Measurements from ENCODE around the gene RNF112.
"Not testable (repeated sequence)": the region's sequence is repeated elsewhere in the genome, so short reads cannot be mapped to it uniquely, and the experiment has no call there.

Gene RNF112

DNA sequence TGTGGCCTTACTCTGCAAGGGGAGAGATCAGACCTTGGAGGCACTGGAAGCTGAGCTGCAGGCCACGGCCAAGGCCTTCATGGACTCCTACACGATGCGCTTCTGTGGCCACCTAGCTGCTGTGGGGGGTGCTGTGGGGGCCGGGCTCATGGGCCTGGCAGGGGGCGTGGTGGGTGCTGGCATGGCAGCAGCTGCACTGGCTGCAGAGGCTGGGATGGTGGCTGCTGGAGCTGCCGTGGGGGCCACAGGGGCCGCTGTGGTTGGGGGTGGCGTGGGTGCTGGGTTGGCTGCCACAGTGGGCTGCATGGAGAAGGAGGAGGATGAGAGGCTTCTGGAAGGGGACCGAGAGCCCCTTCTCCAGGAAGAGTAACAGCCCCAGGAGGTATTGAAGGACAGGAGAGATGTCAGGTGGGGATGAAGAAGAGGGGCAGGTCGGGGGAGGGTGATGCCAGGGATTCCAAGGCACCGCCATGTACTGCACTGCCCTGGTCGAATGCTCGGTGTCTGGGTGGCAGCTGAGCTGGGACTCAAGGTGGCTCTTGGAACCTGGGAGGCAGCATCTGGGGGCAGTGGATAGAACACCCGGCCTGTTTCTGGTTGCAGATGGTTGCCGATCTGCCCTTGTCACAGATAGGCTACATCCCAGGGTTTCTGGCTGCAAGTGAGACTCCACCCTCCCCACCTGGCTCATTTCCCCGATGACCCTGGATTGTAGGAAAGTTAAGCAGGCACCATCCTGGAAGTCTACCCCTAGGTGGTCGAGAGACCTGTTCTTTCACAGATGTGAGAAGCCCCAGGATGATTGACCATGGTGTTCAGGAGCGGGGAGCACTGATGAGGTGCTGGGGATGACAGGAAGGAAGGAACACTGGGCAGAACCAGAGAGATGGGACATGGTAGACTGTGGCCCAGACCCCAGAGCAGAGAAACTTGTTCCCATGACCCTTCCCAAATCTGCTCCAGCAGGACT lies 5.1 kb downstream of the RNF112 start:
- DNase-seq, result no peak

DNA sequence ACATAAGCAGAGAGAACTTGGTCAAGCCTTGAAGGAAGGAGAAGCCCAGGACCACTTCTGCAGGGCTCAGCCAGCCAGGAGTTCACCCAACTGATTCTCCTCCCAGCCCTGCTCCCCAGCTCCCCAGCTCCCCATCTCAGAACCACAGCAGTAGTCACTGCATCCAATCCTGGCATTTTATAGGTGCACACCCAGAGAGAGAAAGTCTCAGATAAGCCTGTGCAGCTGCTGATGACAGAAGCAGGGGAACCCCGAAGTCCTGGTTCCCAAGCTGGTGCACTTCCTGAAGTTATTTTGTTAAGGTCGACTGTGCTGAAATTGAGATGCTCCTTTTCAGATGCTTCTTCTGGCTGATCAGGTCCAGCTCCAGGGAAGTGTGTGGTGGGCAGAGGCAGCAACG lies 6.6 kb downstream of the RNF112 start:
- DNase-seq, result no peak

DNA sequence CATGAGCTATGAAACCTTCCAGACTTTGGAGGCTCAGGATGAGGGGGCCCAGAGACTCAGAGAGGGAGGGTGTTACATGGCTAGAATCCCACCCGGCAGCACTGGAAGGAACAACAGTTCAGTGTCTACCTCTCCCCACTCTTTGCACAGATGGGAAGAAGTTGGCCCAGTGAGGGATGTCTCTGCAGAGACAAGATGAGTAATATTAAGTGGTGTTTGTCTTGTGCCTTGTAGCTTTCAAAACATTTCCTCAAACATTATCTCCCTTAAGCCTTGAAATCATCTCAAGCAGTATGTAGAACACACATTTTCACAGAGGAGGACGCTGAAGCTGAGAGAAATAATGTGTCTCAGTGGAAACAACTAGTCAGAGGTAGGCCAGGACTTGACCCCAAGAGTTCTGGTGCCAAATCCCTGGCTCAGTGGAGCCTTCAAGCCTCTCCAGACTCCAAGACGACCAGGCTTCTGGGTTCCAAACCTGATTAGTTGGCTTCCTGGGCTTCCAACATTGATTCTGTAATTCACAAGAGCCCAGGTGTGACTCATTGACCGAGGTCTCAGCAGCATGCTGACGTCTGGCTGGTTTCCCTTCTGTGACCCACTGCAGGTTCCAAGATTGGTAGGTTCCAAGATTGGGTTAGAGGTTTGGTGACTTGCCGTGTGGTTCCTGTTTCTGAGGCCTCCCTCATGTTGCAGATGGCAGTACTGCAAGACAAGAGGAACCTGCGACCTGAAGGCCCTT lies 7.4 kb downstream of the RNF112 start:
- DNase-seq, result peak in 1 of 2 experiments; percentile 47

DNA sequence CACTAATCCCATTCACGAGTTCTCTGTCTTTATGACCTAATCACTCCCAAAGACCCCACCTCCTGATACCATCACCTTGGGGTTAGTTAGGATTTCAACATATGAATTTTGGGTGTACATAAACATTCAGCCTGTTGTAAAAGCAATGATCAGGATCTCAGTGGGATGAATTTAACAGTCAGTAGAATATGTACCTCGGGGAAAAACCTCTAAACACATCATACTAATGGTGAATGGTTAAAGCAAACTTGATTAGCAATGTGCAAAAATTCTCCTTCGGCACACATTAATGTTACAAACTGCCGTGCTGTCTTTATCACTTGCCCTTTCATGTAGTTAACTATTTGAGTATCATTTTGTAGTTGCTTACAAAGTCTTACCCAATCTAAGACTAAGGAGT lies 10.2 kb downstream of the RNF112 start:
- no peak for DNase-seq

DNA sequence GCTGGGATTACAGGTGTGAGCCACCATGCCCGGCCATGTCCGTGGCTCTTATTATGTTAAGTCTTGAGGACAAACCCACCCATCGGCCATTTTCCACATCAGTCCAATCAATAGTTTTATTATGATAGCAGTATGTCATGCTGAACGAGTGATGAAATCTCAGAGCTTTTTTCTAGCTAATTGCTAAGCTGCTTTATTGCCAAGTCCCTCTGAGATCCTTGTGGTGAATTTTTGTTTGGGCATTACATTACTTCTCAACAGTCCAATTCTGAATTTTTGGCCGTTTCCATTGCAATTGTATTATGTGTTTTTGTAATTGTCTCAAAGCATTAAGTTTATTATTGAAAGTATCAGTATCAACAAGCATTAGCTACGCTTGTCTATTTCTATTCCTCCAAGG lies 10.9 kb downstream of the RNF112 start:
- no peak for DNase-seq

DNA sequence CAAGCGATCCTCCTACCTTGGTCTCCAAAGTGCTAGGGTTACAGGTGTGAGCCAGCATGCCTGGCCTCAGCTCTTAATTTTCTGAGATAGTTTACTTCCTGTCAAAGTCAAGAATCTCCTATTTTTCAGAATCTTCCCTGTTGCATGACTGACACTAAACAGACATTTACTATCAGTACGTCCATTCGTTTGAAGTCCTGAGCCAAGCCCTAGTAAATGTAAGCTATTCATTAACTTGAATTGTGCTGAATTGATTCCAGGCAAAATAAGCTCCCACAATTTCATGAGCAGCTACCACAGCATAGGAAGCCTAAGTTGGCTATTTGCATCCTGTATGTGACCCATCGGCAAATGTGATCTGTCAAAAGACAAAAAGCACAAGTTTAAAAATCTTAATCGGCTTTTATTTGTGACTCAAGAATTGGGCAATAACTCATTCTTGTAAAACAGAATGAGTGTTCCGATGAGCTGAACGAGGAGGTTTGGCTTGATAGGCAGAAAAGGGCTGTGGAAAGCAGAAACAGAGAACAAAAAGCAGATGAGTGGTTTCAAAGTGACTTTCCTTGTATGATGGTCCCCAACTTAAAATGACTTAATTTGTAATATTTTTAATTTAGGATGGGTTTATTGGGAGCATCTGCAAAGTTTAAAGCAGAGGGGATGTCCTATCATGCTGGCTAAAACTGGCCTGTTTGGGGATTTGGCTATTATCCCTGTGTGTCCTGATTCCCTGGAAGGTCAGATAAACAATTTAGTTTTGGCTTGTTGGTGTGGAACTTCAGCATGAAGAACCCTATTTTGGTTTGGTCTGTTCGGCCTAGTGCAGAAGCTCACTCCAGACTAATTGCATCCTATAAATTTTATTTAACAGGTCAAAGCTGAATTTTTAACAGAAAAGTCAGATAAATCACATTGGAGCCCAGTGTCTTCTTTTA lies 14.2 kb downstream of the RNF112 start:
- no peak for DNase-seq

DNA sequence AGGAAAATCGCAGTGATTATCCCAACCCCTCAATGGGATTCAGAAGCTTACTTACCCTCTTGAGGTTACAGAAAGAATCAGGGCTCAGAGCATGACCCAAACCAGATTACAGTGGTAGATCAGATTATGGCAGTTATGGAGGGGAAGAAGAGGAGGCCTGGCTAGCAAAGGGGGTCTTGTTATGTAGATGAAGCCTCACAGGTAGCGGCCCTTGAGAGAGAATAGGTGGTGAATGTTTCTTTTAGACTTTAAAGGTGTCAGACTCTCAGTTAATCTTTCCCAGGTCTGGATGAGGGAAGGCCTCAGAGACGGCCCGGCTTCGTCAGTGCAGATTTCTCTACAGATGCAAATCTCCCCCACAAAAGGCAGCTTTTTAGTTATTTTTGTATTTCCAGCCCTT lies 15.6 kb downstream of the RNF112 start:
- no peak for DNase-seq

DNA sequence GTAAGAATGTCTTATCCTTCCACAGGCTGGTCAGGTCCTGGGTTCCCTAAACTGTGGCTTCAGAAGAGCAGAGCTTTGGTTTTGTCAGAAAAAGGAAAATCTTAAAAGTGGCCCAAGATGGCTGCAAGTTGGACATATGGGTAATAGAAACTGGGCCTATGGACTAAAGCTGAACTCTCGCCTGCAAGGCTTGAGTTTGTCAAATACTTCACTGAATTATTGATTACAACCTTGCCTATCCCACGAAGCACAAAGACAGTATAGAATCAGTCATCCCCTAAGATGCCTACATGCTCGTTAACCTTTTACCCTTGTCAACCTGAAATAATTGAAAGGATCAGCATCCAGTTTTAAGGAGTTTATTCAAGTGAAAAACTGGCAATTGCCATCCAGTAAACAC lies 20.7 kb downstream of the RNF112 start:
- no peak for DNase-seq

DNA sequence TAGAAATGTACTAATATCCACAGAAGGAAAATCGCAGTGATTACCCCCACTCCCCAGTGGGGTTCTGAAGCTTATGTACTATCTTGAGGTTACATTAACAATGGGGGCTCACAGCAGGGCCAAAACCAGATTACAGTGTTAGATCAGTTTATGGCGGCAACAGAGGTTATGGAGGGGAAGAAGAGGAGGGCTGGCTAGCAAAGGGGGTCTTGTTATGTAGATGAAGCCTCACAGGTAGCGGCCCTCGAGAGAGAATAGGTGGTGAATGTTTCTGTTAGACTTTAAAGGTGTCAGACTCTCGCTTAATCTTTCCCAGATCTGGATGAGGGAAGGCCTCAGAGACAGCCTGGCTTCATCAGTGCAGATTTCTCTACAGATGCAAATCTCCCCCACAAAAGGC lies 22.2 kb downstream of the RNF112 start:
- DNase-seq, result no peak

DNA sequence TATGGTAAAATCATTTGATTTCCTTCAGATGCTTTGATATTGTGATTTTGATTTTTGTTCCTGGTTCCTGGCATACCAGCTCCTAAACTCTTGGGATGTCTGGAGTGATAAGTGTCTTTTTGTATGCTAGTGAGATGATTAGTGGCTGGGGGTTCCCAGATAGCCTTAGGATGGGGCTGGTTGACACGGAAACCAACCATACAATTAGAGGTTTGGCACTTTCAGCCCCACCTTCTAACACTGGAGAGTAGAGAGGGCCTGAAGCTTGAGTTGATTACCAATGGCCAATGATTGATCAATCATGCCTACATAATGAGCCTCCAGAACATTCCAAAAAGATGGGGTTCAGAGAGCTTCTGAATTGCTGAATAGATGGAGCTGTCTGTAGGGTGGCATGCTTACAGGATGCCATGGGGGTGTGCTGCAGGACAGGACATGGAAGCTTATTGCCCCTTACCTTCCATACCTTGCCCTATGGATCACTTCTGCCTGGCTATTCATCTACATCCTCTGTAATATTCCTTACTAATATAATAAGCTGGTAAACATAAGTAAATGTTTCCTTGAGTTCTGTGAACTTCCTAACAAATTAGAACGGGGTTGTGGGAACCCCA lies 22.8 kb downstream of the RNF112 start:
- DNase-seq, result no peak

DNA sequence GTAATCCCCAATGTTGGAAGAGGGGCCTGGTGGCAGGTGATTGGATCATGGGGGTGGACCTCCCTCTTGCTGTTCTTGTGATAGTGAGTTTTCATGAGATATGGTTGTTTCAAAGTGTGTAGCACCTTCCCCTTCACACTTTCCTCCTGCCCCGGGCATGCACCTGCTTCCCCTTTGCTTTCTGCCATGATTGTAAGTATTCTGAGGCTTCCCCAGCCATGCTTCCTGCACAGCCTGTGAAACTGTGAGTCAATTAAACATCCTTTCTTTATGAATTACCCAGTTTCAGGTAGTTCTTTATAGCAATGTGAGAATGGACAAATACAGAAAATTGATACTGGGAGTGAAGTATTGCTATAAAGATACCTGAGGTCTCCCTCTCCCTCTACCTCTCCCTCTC lies 29.4 kb downstream of the RNF112 start:
- no peak for DNase-seq

DNA sequence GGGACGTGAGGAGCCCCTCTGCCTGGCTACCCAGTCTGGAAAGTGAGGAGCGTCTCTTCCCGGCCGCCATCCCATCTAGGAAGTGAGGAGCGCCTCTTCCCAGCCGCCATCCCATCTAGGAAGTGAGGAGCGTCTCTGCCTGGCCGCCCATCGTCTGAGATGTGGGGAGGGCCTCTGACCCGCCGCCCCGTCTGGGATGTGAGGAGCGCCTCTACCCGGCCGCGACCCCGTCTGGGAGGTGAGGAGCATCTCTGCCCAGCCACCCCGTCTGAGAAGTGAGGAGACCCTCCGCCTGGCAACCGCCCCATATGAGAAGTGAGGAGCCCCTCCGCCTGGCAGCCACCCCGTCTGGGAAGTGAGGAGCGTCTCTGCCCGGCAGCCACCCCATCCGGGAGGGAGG lies 30.3 kb downstream of the RNF112 start:
- not testable (repeated sequence) for DNase-seq

DNA sequence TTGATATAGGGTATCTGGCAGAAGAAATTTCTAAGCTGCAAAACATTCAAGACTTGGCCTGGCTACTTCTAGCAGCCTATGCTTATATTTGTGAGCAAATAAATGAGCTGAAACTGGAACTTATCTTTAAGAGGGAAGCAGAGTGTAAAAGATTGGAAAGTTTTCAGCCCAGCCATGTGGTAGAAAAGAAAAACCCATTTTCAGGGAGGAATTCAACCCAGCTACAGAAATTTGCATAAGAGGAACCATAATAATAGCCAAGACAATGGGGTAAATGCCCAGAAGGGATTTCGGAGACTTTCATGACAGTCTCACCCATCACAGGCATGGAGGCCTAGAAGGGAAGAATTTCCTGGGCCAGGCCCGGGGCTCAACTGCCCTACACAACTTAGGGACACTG lies 31.7 kb downstream of the RNF112 start:
- DNase-seq, result no peak

DNA sequence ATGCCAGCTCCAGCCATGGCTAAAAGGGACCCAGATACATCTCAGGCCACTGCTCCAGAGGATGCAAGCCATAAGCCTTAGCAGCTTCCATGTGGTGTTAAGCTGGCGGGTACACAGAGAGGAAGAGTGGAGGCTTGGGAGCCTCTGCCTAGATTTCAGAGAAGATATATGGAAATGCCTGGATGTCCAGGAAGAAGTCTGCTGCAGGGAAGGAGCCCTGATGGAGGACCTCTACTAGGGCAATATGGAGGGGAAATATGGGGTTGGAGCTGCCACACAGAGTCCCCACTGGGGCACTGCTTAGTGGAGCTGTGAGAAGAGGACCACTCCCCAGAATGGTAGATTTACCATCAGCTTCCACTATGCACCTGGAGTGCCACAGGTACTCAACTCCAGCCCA lies 32.1 kb downstream of the RNF112 start:
- DNase-seq, result no peak

DNA sequence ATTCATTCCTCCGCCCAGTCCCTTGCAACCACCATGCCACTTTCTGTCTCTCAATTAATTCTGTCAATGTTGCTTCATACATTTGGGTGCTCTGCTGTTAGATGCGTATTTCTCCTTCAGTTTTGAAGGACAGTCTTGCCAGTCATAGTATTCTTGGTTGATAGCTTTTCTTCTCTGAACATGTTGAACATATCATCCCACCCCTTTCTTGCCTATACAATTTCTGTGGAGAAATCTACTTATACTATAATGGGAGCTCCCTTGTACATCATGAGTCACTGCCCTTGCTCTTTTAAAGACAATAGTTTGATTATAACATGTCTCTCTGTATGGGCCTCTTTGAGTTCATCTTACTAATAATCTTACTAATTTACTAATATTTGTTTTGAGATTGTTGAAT lies 34.1 kb downstream of the RNF112 start:
- no peak for DNase-seq

DNA sequence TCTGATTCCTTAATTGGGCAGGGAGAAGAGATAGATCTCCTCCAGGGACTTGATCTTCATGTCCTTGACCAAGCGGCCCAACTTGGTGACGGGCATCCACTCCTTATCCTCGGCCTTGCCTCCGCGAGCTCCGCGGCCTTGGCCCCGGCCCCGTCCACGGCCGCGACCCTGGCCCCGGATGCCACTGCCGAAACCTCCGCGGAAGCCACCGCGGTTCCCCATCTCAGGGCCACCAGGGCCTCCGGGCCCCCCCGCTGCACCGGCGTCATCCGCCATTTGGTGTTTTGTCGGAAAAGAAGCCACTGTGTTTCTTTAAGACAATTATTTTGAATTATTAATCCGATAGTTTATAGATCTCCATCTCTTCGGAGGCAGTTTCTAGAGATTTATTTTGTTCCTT lies 35.5 kb downstream of the RNF112 start:
- DNase-seq, result not testable (repeated sequence)

DNA sequence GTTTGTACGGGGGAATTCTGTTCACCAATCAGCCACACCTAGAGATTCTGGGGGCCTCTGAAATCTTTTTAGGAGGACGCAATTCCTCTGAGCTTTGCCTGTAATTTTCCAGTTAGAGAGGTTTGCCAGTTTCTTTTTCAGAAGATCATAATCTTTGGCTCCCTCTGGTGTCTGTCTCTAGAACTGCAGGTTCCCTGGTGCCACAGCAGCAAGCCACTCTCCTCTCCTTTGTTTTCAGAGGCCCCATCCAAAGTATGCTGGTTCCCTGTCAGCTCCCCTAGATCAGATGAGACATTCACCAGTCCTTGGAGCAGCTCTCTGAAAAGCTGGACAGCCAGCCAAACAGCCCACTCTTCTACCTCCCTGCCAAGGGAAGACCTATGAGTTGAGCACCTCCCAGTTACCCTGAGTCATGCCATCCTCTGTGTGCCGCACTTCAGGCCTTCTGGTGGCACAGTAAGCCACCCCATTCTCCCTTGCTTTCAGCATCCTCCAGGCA lies 36.1 kb downstream of the RNF112 start:
- peak; percentile 66 to 70 for DNase-seq

DNA sequence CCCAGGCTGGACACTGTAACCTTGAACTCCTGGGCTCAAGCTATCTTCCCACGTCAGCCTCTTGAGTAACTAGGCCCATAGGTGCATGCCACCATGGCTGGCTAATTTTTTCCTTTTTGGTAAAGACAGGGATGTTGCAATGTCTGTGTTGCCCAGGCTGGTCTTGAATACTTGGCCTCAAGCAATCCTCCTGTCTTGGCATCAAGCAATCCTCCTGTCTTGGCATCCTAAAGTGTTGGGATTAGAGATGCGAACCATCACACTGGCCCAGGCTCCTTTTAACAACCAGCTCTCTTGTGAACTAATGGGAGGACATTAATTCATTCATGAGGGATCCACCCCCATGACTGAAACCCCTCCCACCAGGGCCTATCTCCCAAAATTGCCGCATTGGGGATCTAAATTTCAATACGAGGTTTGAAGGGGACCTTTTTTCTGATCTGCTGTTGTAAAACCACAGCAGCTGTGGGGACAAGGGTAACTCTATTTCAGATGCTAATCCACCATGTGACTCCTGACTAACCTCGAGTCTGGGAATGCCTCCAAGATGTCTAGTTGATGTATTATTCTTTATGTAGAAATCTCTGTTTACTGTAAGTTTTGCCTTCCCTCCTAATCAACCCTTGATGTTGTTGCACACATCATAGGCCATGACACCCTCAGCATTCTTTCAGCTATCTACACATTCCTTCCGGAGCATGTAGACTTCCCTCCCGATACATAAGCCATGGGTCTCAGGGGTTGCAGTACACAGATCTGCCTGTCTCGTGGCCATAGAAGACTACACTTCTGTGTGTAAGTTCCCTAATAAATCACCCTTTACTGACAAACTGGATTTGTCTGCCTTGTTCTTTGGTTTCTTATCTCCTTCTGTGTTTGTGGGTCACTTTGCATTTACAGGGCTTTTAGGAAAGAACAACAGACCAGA lies 37.6 kb downstream of the RNF112 start:
- no peak for DNase-seq

DNA sequence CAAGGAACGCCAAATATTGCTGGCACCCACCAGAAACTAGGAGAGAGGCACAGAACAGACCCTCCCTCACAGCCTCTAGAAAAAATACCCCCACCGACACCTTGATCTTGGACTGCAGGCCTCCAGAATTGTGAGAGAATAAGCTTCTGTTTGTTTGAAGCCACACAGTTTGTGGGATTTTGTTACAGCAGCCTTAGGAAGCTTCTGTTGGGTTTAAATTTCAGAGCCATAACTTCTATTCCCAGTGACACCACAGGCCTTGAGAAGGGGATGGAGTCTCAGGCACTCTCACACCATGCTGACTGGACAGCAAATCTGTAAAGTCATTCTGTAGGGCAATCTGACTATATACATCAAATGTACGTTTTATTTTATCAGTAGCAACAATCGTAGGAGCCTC lies 38.6 kb downstream of the RNF112 start:
- DNase-seq, result no peak

DNA sequence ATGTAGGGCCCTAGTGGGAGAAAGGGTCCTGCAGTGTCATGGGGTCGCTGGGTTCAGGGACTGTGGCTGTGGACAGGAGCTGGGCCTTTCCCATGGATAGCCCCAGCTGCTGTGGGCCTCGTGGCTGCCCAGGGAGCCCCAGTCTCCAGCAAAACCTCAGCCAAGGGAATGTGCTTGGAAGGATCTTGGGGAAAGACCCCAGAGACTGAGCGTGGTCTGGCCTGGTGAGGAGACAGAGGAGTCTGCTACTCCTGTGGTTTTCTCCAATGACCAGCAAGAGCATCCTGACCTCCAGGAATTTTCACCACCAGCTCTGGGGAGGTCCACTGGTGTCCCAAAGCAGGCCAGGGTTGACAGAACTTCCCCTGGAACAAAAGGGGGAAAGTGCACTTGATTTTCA lies 42.3 kb downstream of the RNF112 start:
- DNase-seq, result no peak

DNA sequence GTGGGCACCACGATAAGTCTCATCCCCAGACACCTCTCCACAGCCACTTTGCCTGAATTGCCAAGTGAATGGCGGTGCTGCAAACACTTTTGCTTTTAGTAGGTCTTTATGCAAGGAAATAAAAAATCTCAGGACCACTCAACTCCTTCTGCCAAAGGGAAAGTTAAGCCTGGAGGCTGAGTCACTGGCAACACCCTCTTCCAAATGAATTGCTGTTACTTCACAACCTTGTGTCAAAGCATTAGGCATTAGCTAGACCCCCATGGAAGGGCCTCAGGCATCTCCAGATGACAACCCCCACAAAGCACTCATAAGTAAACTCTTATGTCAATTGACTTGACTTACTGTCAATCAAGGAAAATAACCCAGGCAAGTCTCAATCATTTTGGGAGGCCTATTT lies 43.0 kb downstream of the RNF112 start:
- no peak for DNase-seq
